Measurements from ENCODE around the gene LDAF1.
"Not testable (repeated sequence)": the region's sequence is repeated elsewhere in the genome, so short reads cannot be mapped to it uniquely, and the experiment has no call there.

LDAF1 gene

GRCh38 chr16:21145738-21146137 is 12.7 kb upstream of the LDAF1 start:
- Histone ChIP-seq H3K4me1 (ENCODE audit: control insufficient read depth, insufficient read depth, low read length) (no peaks in the 10 kb centered on the region), H3K27me3 (ENCODE audit: control insufficient read depth, insufficient read depth, low read length, poor library complexity, severe bottlenecking) (no peaks in the 10 kb centered on the region), H3K36me3 (ENCODE audit: control insufficient read depth, insufficient read depth, low read length) (no peaks in the 10 kb centered on the region), H3K4me3 (ENCODE audit: insufficient read depth, low read depth, low read length) (no peak overlapping the region), H3K9me3 (ENCODE audit: control insufficient read depth, low read length) (no peaks in the 10 kb centered on the region), H3K27ac (ENCODE audit: insufficient read depth, low read depth, low read length, poor library complexity, severe bottlenecking) (no peak overlapping the region)
- WGBS, 2 experiments = 84 to 87% methylated on average over 5 of the region's 5 CpGs

GRCh38 chr16:21150375-21151001 is 8.0 kb upstream of the LDAF1 start, which contains the start of gene DNAH3:
Gene DNAH3, minus strand, starts transcription at chr16:21150846. Its CDS starts 527 bp downstream, at chr16:21150319.
- no peaks in the 10 kb centered on the region for H3K9me3 ChIP-seq (ENCODE audit: control insufficient read depth, low read length)
- WGBS, 2 experiments = 90 to 91% methylated on average over 8 of the region's 8 CpGs
- H3K4me3 ChIP-seq (ENCODE audit: insufficient read depth, low read depth, low read length) = no peak within 1 kb of the TSS
- H3K4me1 ChIP-seq (ENCODE audit: control insufficient read depth, insufficient read depth, low read length) = no peaks in the 10 kb centered on the region
- no peaks in the 10 kb centered on the region for H3K27me3 ChIP-seq (ENCODE audit: control insufficient read depth, insufficient read depth, low read length, poor library complexity, severe bottlenecking)
- no peaks in the 10 kb centered on the region for H3K36me3 ChIP-seq (ENCODE audit: control insufficient read depth, insufficient read depth, low read length)
- H3K27ac ChIP-seq (ENCODE audit: insufficient read depth, low read depth, low read length, poor library complexity, severe bottlenecking) = no peak within 1 kb of the TSS

GRCh38 chr16:21152160-21153030 is 6.1 kb upstream of the LDAF1 start:
- H3K4me3 ChIP-seq (ENCODE audit: insufficient read depth, low read depth, low read length); H3K4me1 ChIP-seq (ENCODE audit: control insufficient read depth, insufficient read depth, low read length); H3K27ac ChIP-seq (ENCODE audit: insufficient read depth, low read depth, low read length, poor library complexity, severe bottlenecking); H3K27me3 ChIP-seq (ENCODE audit: control insufficient read depth, insufficient read depth, low read length, poor library complexity, severe bottlenecking); H3K9me3 ChIP-seq (ENCODE audit: control insufficient read depth, low read length); H3K36me3 ChIP-seq (ENCODE audit: control insufficient read depth, insufficient read depth, low read length): not testable (repeated sequence)
- WGBS, 2 experiments = 95 to 96% methylated on average over 51 of the region's 51 CpGs

GRCh38 chr16:21153124-21153729 is 5.2 kb upstream of the LDAF1 start:
- not testable (repeated sequence) for H3K36me3 ChIP-seq (ENCODE audit: control insufficient read depth, insufficient read depth, low read length); H3K9me3 ChIP-seq (ENCODE audit: control insufficient read depth, low read length); H3K27me3 ChIP-seq (ENCODE audit: control insufficient read depth, insufficient read depth, low read length, poor library complexity, severe bottlenecking); H3K4me3 ChIP-seq (ENCODE audit: insufficient read depth, low read depth, low read length); H3K27ac ChIP-seq (ENCODE audit: insufficient read depth, low read depth, low read length, poor library complexity, severe bottlenecking); H3K4me1 ChIP-seq (ENCODE audit: control insufficient read depth, insufficient read depth, low read length)
- WGBS, 2 experiments = 94% methylated on average over 10 to 11 of the region's 11 CpGs

- not testable (repeated sequence) for H3K4me1 ChIP-seq (ENCODE audit: control insufficient read depth, insufficient read depth, low read length)
These were observed 2.5 kb upstream of the LDAF1 start for GRCh38 chr16:21156011-21156410.

GRCh38 chr16:21156767-21157467 is 1.6 kb upstream of the LDAF1 start:
- H3K9me3 ChIP-seq (ENCODE audit: control insufficient read depth, low read length) = no peaks in the 10 kb centered on the region
- H3K27me3 ChIP-seq (ENCODE audit: control insufficient read depth, insufficient read depth, low read length, poor library complexity, severe bottlenecking) = peaks cover 8% of the 10 kb centered on the region
- no peak overlapping the region for H3K4me3 ChIP-seq (ENCODE audit: insufficient read depth, low read depth, low read length)
- H3K36me3 ChIP-seq (ENCODE audit: control insufficient read depth, insufficient read depth, low read length) = no peaks in the 10 kb centered on the region
- WGBS, 2 experiments = 61 to 64% methylated on average over 6 of the region's 6 CpGs
- H3K4me1 ChIP-seq (ENCODE audit: control insufficient read depth, insufficient read depth, low read length) = peaks cover 2% of the 10 kb centered on the region
- no peak overlapping the region for H3K27ac ChIP-seq (ENCODE audit: insufficient read depth, low read depth, low read length, poor library complexity, severe bottlenecking)

More at GRCh38 chr16:21156011-21156410, 2.5 kb upstream of the LDAF1 start:
- H3K27ac ChIP-seq (ENCODE audit: insufficient read depth, low read depth, low read length, poor library complexity, severe bottlenecking); H3K27me3 ChIP-seq (ENCODE audit: control insufficient read depth, insufficient read depth, low read length, poor library complexity, severe bottlenecking); H3K4me3 ChIP-seq (ENCODE audit: insufficient read depth, low read depth, low read length); H3K9me3 ChIP-seq (ENCODE audit: control insufficient read depth, low read length); H3K36me3 ChIP-seq (ENCODE audit: control insufficient read depth, insufficient read depth, low read length): not testable (repeated sequence)
- 88 to 92% methylated on average over 1 of the region's 1 CpG for WGBS, 2 experiments

GRCh38 chr16:21157632-21158031 is 842 bp upstream of the LDAF1 start:
- Histone ChIP-seq H3K36me3 (ENCODE audit: control insufficient read depth, insufficient read depth, low read length) (no peaks in the 10 kb centered on the region), H3K27me3 (ENCODE audit: control insufficient read depth, insufficient read depth, low read length, poor library complexity, severe bottlenecking) (peaks cover 8% of the 10 kb centered on the region), H3K27ac (ENCODE audit: insufficient read depth, low read depth, low read length, poor library complexity, severe bottlenecking) (no peak overlapping the region), H3K4me3 (ENCODE audit: insufficient read depth, low read depth, low read length) (no peak overlapping the region), H3K4me1 (ENCODE audit: control insufficient read depth, insufficient read depth, low read length) (peaks cover 2% of the 10 kb centered on the region), H3K9me3 (ENCODE audit: control insufficient read depth, low read length) (no peaks in the 10 kb centered on the region)
- 87 to 89% methylated on average over 4 to 5 of the region's 5 CpGs for WGBS, 2 experiments

- H3K4me1 ChIP-seq (ENCODE audit: control insufficient read depth, insufficient read depth, low read length) = peaks cover 2% of the 10 kb centered on the region
- peaks cover 8% of the 10 kb centered on the region for H3K27me3 ChIP-seq (ENCODE audit: control insufficient read depth, insufficient read depth, low read length, poor library complexity, severe bottlenecking)
- peak overlapping the region; percentile 71 for H3K4me3 ChIP-seq (ENCODE audit: insufficient read depth, low read depth, low read length)
- H3K9me3 ChIP-seq (ENCODE audit: control insufficient read depth, low read length) = no peaks in the 10 kb centered on the region
- H3K36me3 ChIP-seq (ENCODE audit: control insufficient read depth, insufficient read depth, low read length) = peaks cover 3% of the 10 kb centered on the region
- no peak overlapping the region for H3K27ac ChIP-seq (ENCODE audit: insufficient read depth, low read depth, low read length, poor library complexity, severe bottlenecking)
- 2 to 3% methylated on average over 27 of the region's 27 CpGs for WGBS, 2 experiments
These were observed 942 bp downstream of the LDAF1 start for GRCh38 chr16:21159281-21159951.

GRCh38 chr16:21160276-21160675 is 1.8 kb downstream of the LDAF1 start:
- WGBS, 2 experiments = 68 to 81% methylated on average over 1 of the region's 1 CpG
- no peak overlapping the region for H3K27ac ChIP-seq (ENCODE audit: insufficient read depth, low read depth, low read length, poor library complexity, severe bottlenecking)
- peaks cover 3% of the 10 kb centered on the region for H3K36me3 ChIP-seq (ENCODE audit: control insufficient read depth, insufficient read depth, low read length)
- peaks cover 2% of the 10 kb centered on the region for H3K4me1 ChIP-seq (ENCODE audit: control insufficient read depth, insufficient read depth, low read length)
- peaks cover 8% of the 10 kb centered on the region for H3K27me3 ChIP-seq (ENCODE audit: control insufficient read depth, insufficient read depth, low read length, poor library complexity, severe bottlenecking)
- no peak overlapping the region for H3K4me3 ChIP-seq (ENCODE audit: insufficient read depth, low read depth, low read length)
- H3K9me3 ChIP-seq (ENCODE audit: control insufficient read depth, low read length) = no peaks in the 10 kb centered on the region
